ENCODE data around the gene TICAM1. TPM values are rescaled to one million over a fixed set of nuclear protein-coding genes. Genes with fewer than 3 reads are reported as not detected.

Gene TICAM1
- total and polyA plus RNA-seq, 2 of the 13 experiments (the other 11 are each of a cell fraction or from before 2014, with no cell fraction given) = 0.33 to 0.95 TPM

- TF ChIP-seq ZNF10 (CRISPR knock-in tag; IDR thresholded peaks at IDR 0.05; ENCODE audit: borderline replicate concordance, low read depth) (no peak), ZFY (CRISPR knock-in tag; IDR thresholded peaks at IDR 0.05) (no peak), ZSCAN31 (CRISPR knock-in tag; IDR thresholded peaks at IDR 0.05; ENCODE audit: low read depth) (no peak), SOX5 (CRISPR knock-in tag; IDR thresholded peaks at IDR 0.05; ENCODE audit: borderline replicate concordance) (peak; percentile 41; the same call in 1 of the 2 replicates), HINFP (CRISPR knock-in tag; IDR thresholded peaks at IDR 0.05; ENCODE audit: low read depth) (no peak; the same call in 1 of the 2 replicates), ZNF317 (CRISPR knock-in tag; IDR thresholded peaks at IDR 0.05) (no peak), THAP11 (CRISPR knock-in tag; IDR thresholded peaks at IDR 0.05) (peak; percentile 78), ZNF230 (CRISPR knock-in tag; IDR thresholded peaks at IDR 0.05) (no peak), CEBPB (IDR thresholded peaks at IDR 0.05; ENCODE audit: borderline replicate concordance, low read depth, low read length) (no peak), JUN (CRISPR knock-in tag; IDR thresholded peaks at IDR 0.05) (0 out of 2 replicates have a peak, but pooled peaks have one; percentile 32), TBL1XR1 (IDR thresholded peaks at IDR 0.05; ENCODE audit: borderline replicate concordance, low read length, partially characterized antibody) (no peak), SATB2 (CRISPR knock-in tag; IDR thresholded peaks at IDR 0.05) (no peak), ZNF180 (CRISPR knock-in tag; IDR thresholded peaks at IDR 0.05; ENCODE audit: borderline replicate concordance, low read depth) (no peak), PRDM10 (CRISPR knock-in tag; IDR thresholded peaks at IDR 0.05; ENCODE audit: low read depth) (no peak), ZBTB33 (CRISPR knock-in tag; IDR thresholded peaks at IDR 0.05) (peak; percentile 88), ZNF382 (CRISPR knock-in tag; IDR thresholded peaks at IDR 0.05; ENCODE audit: borderline replicate concordance) (no peak), ZNF563 (CRISPR knock-in tag; IDR thresholded peaks at IDR 0.05) (no peak), ZNF431 (CRISPR knock-in tag; IDR thresholded peaks at IDR 0.05; ENCODE audit: borderline replicate concordance, low read depth) (no peak), MAF1 (CRISPR knock-in tag; IDR thresholded peaks at IDR 0.05; ENCODE audit: borderline replicate concordance) (no peak), SNRNP70 (IDR thresholded peaks at IDR 0.05; ENCODE audit: low read depth, low read length) (no peak), ZNF33B (CRISPR knock-in tag; IDR thresholded peaks at IDR 0.05) (no peak), SNAPC5 (CRISPR knock-in tag; IDR thresholded peaks at IDR 0.05; ENCODE audit: borderline replicate concordance) (no peak), PHF20 (CRISPR knock-in tag; IDR thresholded peaks at IDR 0.05) (0 out of 2 replicates have a peak, but pooled peaks have one; percentile 30)
Observed at GRCh38 chr19:4851551-4852290, 20.2 kb upstream of the TICAM1 start (continued).

All from HepG2 (cell line).